K562 (cell line): Measurements from ENCODE around the gene SPIN1. TPM values are rescaled to one million over a fixed set of nuclear protein-coding genes. Genes with fewer than 3 reads are reported as not detected.

Source experiments
- ATAC-seq: fragments of 200-7000 bp; cut with Tn5 transposase; 3 replicates; pipeline ENCODE4 v1.9.1; 2020; ENCODE audit warnings: moderate library complexity
- BruUV-seq: library from RNA; stranded (reverse); fragments of 400-500 nt; replicated peaks from 2 replicates; lab custom pipeline; 2021; lab: Mats Ljungman, UMichigan
- CTCF ChIA-PET: fragments of 300-600 bp; formaldehyde crosslinking; extraction: SDS; loops from one replicate; lab custom pipeline; 2021; ENCODE audit warnings: low intra/inter-chr PET ratio; lab: Yijun Ruan, JAX
- POLR2A ChIA-PET: fragments of 300-600, 350-650 bp; sonication (Branson Sonifier 250); formaldehyde crosslinking; extraction: SDS; loops from one replicate; lab custom pipeline; 2021; ENCODE audit warnings: antibody characterized with exemption, inconsistent platforms; lab: Yijun Ruan, JAX
- DNase-seq, 4 experiments: peaks; one replicate each; pipeline versions ENCODE4 v3.0.0 to v3.0.0-alpha.2; 2011 to 2018; ENCODE audit warnings: low spot score in 3 of 4, mixed read lengths in 3 of 4; ENCODE audit errors: extremely low read depth in 1 of 4
- FAIRE-seq: peaks from 2 replicates; lab custom pipeline; 2011; peaks lifted over from hg19 to GRCh38; lab: Jason Lieb, UNC
- H2AFZ ChIP-seq: 2 replicates; pipeline ENCODE4 v1.6.0; 2011; ENCODE audit warnings: low read depth, low read length, control low read depth, inconsistent platforms
- H3K27ac ChIP-seq: fragments of 200-600 bp; 3 replicates; pipeline ENCODE4 v1.8.0; 2011; ENCODE audit warnings: low read depth, mild to moderate bottlenecking, control low read depth, inconsistent platforms, low read length, moderate library complexity, mixed read lengths; ENCODE audit errors: extremely low read depth
- H3K27me3 ChIP-seq, 2 experiments: fragments of 300-600 bp in 1 of 2; 2 replicates in 1 of 2; 3 replicates in 1 of 2; pipeline versions ENCODE4 v1.6.0 to v1.8.0; 2011; ENCODE audit warnings: inconsistent platforms in 2 of 2, low read length in 2 of 2, mild to moderate bottlenecking in 1 of 2, mixed read lengths in 1 of 2, moderate library complexity in 1 of 2; ENCODE audit not compliant: control insufficient read depth in 2 of 2, insufficient read depth in 2 of 2
- H3K36me3 ChIP-seq: fragments of 300-600 bp; 3 replicates; pipeline ENCODE4 v1.8.0; 2011; ENCODE audit warnings: mild to moderate bottlenecking, low read length, inconsistent platforms; ENCODE audit not compliant: control insufficient read depth, insufficient read depth
- H3K4me1 ChIP-seq, 2 experiments: fragments of 200-600 bp in 1 of 2; replicated peaks in 1 of 2; 2 replicates in 1 of 2; 3 replicates in 1 of 2; pipeline versions ENCODE4 v1.5.1 to v1.8.0; 2011; ENCODE audit warnings: inconsistent platforms in 2 of 2, low read length in 2 of 2, mild to moderate bottlenecking in 1 of 2, mixed read lengths in 1 of 2, moderate library complexity in 1 of 2; ENCODE audit not compliant: control insufficient read depth in 2 of 2, insufficient read depth in 2 of 2
- H3K4me2 ChIP-seq: 2 replicates; pipeline ENCODE4 v1.6.1; 2011; ENCODE audit warnings: low read length, control low read depth, inconsistent platforms, mixed read lengths; ENCODE audit not compliant: insufficient read depth
- H3K4me3 ChIP-seq: fragments of 200-600 bp; sonication (generic), shearing (Covaris generic); 2 replicates; pipeline ENCODE4 v1.5.1; 2016; ENCODE audit warnings: control low read depth, inconsistent platforms
- H3K79me2 ChIP-seq: fragments of 200-600 bp; 3 replicates; pipeline ENCODE4 v1.8.0; 2011; ENCODE audit warnings: low read length, inconsistent platforms; ENCODE audit not compliant: control insufficient read depth, insufficient read depth
- H3K9ac ChIP-seq, 2 experiments: 2 replicates each; pipeline versions ENCODE4 v1.6.0 to v1.6.1; 2011; ENCODE audit warnings: low read depth in 2 of 2, low read length in 2 of 2, control low read depth in 1 of 2, inconsistent platforms in 1 of 2, mild to moderate bottlenecking in 1 of 2, mixed read lengths in 1 of 2; ENCODE audit not compliant: insufficient read depth in 1 of 2
- H3K9me1 ChIP-seq: one replicate; pipeline ENCODE4 v1.6.0; 2011; ENCODE audit warnings: inconsistent platforms, mild to moderate bottlenecking, low read length, moderate library complexity; ENCODE audit not compliant: control insufficient read depth, insufficient read depth
- H3K9me3 ChIP-seq: replicated peaks from 2 replicates; pipeline ENCODE4 v1.5.1; 2011; ENCODE audit warnings: low read depth, low read length, inconsistent platforms; ENCODE audit not compliant: control insufficient read depth, insufficient read depth
- H4K20me1 ChIP-seq: replicated peaks from 2 replicates; pipeline ENCODE4 v1.6.1; 2011; ENCODE audit warnings: low read length, inconsistent platforms, mixed read lengths; ENCODE audit not compliant: control insufficient read depth, insufficient read depth
- CBX1 ChIP-seq: sonication (generic); IDR thresholded peaks from 2 replicates; pipeline ENCODE4 v1.6.1; 2016; ENCODE audit warnings: antibody characterized with exemption, low read depth, mild to moderate bottlenecking
- CHCHD3 ChIP-seq: fragments of 250-450 bp; sonication (Bioruptor Pico); IDR thresholded peaks from 2 replicates; pipeline ENCODE4 v2.1.2; 2022; ENCODE audit warnings: mild to moderate bottlenecking
- CSDE1 ChIP-seq, 2 experiments: fragments of 450-650 bp; IDR thresholded peaks; 2 replicates each; pipeline ENCODE4 v1.6.1; 2016; ENCODE audit warnings: mild to moderate bottlenecking in 1 of 2
- HDAC3 ChIP-seq: fragments of 450-650 bp; IDR thresholded peaks from 2 replicates; pipeline ENCODE4 v1.6.1; 2018; ENCODE audit warnings: borderline replicate concordance, mild to moderate bottlenecking, moderate library complexity; ENCODE audit not compliant: partially characterized antibody
- MCM5 ChIP-seq: fragments of 450-650 bp; IDR thresholded peaks from 2 replicates; pipeline ENCODE4 v1.6.1; 2016; ENCODE audit warnings: low read depth
- NFXL1 ChIP-seq: fragments of 450-650 bp; formaldehyde crosslinking; IDR thresholded peaks from 2 replicates; pipeline ENCODE4 v1.4.0; 2021; ENCODE audit warnings: mild to moderate bottlenecking
- SMAD2 ChIP-seq: fragments of 150-350 bp; IDR thresholded peaks from 2 replicates; pipeline ENCODE4 v1.6.1; 2014; ENCODE audit warnings: low read depth, mild to moderate bottlenecking, low read length
- SNIP1 ChIP-seq: fragments of 450-650 bp; IDR thresholded peaks from 2 replicates; pipeline ENCODE4 v1.7.1; 2017; ENCODE audit warnings: low read depth, mild to moderate bottlenecking
- ZNF407 ChIP-seq: fragments of 450-650 bp; IDR thresholded peaks from 2 replicates; pipeline ENCODE4 v1.6.1; 2016; ENCODE audit warnings: low read depth
- WGBS: fragments of 100-300 bp; shearing (Covaris generic); methylation state at CpG from one replicate; pipeline ENCODE4 v1.1.6; 2016; ENCODE audit warnings: low coverage, mixed read lengths; ENCODE audit not compliant: insufficient coverage; ENCODE audit errors: missing lambda C conversion rate; 5-methylcytosine and 5-hydroxymethylcytosine counted together
- in situ Hi-C: fragments of 300-500 bp; cut with MboI; formaldehyde crosslinking; loops from 4 replicates; pipeline ENCODE4 v1.15.0; 2018; ENCODE audit warnings: inconsistent platforms, mixed read lengths
- intact Hi-C: fragments of 100-400 bp; cut with micrococcal nuclease; formaldehyde crosslinking; loops from 2 replicates; pipeline ENCODE4 v1.14.2; 2022
- polyA plus RNA-seq, 8 experiments: library from polyadenylated mRNA; depleted of rRNA in 4 of 8; stranded (reverse) in 5 of 8; unstranded in 3 of 8; fragments of >200 nt; fragmentation: Nextera tagmentation in 2 of 8; fragmentation: Illumina TruSeq in 1 of 8; extraction: Ambion mirVana in 2 of 8; extraction: Trizol in 1 of 8; gene quantifications; 2 replicates each; pipeline versions ENCODE4 v1.2.1 to v1.2.3, GENCODE V29; 2011 to 2014; ENCODE audit warnings: inconsistent platforms in 1 of 8, missing spikeins in 1 of 8
- total RNA-seq, 7 experiments: library from RNA; depleted of rRNA in 6 of 7; stranded (reverse); fragments of >200 nt in 6 of 7; fragmentation: Illumina TruSeq in 2 of 7; extraction: Trizol in 2 of 7; gene quantifications; 2 replicates each; pipeline versions ENCODE4 v1.2.1 to v1.2.3, GENCODE V29; 2011 to 2021; ENCODE audit warnings: low replicate concordance in 1 of 7
- TF ChIP-seq, protein P1 (sequence below): fragments of 450-650 bp; IDR thresholded peaks from 2 replicates; pipeline ENCODE4 v1.6.1; 2016; ENCODE audit warnings: missing biosample characterization, missing genetic modification characterization
- TF ChIP-seq, protein P2 (sequence below): fragments of 450-650 bp; formaldehyde crosslinking; IDR thresholded peaks from 2 replicates; pipeline ENCODE4 v1.4.0; 2020; ENCODE audit warnings: mild to moderate bottlenecking, moderate library complexity

SPIN1 gene
- total and polyA plus RNA-seq, 9 of the 15 experiments (the other 6 are each of a cell fraction or from before 2014, with no cell fraction given), result 7.4 to 25.7 (median 15.6) TPM

GRCh38 chr9:88383176-88383575 lies 5.1 kb upstream of the SPIN1 start:
- no peaks in the 10 kb centered on the region for H3K9me1 ChIP-seq
- no peaks in the 10 kb centered on the region for H3K9me3 ChIP-seq
- H3K36me3 ChIP-seq, result no peaks in the 10 kb centered on the region
- H3K4me2 ChIP-seq, result no peak overlapping the region
- no peak for FAIRE-seq
- no TSS peak for BruUV-seq
- no peak for DNase-seq
- H2AFZ ChIP-seq, result no peak overlapping the region
- no peaks in the 10 kb centered on the region for H3K79me2 ChIP-seq
- no peak overlapping the region for H3K4me3 ChIP-seq
- intact Hi-C loops, result loop anchor here (10.0 kb wide), 1 partner anchor 208 kb away; no protein-coding TSS in a partner anchor
- POLR2A ChIA-PET, result interaction anchor here (0.6 kb wide), 1 partner anchor 660 kb away, joined by 3 read pairs; no protein-coding TSS in a partner anchor
- H3K9ac ChIP-seq, result no peak overlapping the region
- in situ Hi-C loops, result no loop called here
- no peaks in the 10 kb centered on the region for H4K20me1 ChIP-seq
- WGBS, result no CpG with 5 or more reads among the region's 3 CpGs
- CTCF ChIA-PET, result no interaction called here
- no peak for ATAC-seq
- H3K27ac ChIP-seq, result no peak overlapping the region
- H3K4me1 ChIP-seq, result peaks cover 0 to 7% of the 10 kb centered on the region in 2 experiments; a peak in 3 of 5 replicates
- peaks cover 0 to 4% of the 10 kb centered on the region in 2 experiments; a peak in 1 of 5 replicates for H3K27me3 ChIP-seq
- no peak for TF ChIP-seq NFXL1 (CRISPR knock-in tag)
- TF ChIP-seq, protein P1, sequence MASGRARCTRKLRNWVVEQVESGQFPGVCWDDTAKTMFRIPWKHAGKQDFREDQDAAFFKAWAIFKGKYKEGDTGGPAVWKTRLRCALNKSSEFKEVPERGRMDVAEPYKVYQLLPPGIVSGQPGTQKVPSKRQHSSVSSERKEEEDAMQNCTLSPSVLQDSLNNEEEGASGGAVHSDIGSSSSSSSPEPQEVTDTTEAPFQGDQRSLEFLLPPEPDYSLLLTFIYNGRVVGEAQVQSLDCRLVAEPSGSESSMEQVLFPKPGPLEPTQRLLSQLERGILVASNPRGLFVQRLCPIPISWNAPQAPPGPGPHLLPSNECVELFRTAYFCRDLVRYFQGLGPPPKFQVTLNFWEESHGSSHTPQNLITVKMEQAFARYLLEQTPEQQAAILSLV (tag), result no peak
- no peak for TF ChIP-seq CHCHD3
- TF ChIP-seq MCM5, result no peak
- no peak for TF ChIP-seq CBX1
- no peak for TF ChIP-seq ZNF407
- no peak for TF ChIP-seq SMAD2
- TF ChIP-seq, protein P2, sequence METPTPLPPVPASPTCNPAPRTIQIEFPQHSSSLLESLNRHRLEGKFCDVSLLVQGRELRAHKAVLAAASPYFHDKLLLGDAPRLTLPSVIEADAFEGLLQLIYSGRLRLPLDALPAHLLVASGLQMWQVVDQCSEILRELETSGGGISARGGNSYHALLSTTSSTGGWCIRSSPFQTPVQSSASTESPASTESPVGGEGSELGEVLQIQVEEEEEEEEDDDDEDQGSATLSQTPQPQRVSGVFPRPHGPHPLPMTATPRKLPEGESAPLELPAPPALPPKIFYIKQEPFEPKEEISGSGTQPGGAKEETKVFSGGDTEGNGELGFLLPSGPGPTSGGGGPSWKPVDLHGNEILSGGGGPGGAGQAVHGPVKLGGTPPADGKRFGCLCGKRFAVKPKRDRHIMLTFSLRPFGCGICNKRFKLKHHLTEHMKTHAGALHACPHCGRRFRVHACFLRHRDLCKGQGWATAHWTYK (CRISPR knock-in tag), result no peak
- TF ChIP-seq SNIP1, result no peak
- TF ChIP-seq HDAC3, result no peak
- no peak for TF ChIP-seq CSDE1 (IDR thresholded peaks at IDR 0.05)
